Measurements from ENCODE around the gene CEP68. TPM values are rescaled to one million over a fixed set of nuclear protein-coding genes. Genes with fewer than 3 reads are reported as not detected.
"Not testable (repeated sequence)": the region's sequence is repeated elsewhere in the genome, so short reads cannot be mapped to it uniquely, and the experiment has no call there.

The CEP68 gene
- total RNA-seq, 1 donor from 2014 or later: 16.4 TPM

- no peak for DNase-seq (ENCODE audit: low read depth, low spot score)
Measured at GRCh38 chr2:65128297-65129190, 72.3 kb downstream of the CEP68 start.

DNA sequence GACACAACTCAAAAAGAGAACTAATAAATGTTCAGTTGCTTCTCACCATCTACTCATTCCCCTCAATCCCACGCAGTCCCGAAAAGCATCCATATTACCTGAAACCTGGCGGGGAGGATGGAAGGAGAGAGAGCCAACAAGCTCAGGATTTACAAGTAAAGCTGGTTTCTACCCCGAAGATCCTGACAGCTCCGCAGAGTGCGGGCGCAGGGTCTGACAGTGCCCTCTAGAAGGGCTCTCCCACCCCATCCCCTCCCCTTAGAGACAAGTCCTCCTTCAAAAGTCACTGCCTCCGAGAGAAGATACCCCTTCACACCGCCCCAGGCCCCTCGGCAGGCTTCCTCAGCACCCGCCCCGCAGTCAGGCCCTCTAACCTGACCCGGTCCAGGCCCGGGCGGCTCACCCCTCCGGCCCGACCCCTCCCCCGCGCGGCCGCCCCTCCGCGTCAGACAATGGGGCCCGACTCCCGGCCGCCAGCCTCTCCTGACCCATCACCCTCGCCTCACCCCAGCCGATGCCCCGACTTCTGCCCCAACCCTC is 73.1 kb downstream of the CEP68 start:
- DNase-seq (ENCODE audit: low read depth, low spot score): no peak

- DNase-seq (ENCODE audit: low read depth, low spot score): peak; percentile 99
Measured at GRCh38 chr2:65129826-65130663, 73.8 kb downstream of the CEP68 start, which contains the start of gene RAB1A. RAB1A (minus strand) TSS chr2:65130106; CDS start chr2:65129915, 191 bp downstream.

- no peak for DNase-seq (ENCODE audit: low read depth, low spot score)
Measured at GRCh38 chr2:65130664-65131175, 74.5 kb downstream of the CEP68 start.

DNA sequence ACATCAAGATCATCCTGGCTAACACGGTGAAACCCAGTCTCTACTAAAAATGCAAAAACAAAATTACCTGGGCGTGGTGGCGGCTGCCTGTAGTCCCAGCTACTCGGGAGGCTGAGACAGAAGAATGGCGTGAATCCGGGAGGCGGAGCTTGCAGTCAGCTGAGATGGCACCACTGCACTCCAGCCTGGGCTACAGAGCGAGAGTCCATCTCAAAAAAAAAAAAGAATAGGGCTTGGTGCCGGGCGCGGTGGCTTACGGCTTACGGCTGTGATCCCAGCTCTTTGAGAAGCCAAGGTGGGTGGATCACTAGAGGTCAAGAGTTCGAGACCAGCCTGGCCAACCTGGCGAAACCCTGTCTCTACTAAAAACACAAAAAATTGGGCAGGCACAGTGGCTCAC is 76.7 kb downstream of the CEP68 start:
- not testable (repeated sequence) for DNase-seq (ENCODE audit: low read depth, low spot score)

- DNase-seq (ENCODE audit: low read depth, low spot score): no peak
Measured at GRCh38 chr2:65133626-65134025, 77.4 kb downstream of the CEP68 start.

DNA sequence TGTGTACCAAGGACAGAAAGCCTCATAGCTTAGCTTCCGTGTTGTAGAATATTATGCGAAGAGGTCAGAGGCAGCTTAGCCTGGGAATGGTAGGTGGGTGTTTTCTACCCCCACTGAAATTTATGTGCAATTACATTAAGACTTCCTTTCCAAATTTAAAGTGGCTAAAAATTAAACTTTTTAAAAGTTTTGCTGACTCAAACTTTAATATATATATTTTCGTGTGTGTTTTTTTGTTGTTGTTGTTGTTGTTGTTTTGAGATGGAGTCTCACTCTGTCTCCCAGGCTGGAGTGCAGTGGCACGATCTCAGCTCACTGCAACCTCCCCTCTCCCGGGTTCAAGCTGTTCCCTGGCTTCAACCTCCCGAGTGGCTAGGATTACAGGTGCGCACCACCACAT is 77.9 kb downstream of the CEP68 start:
- DNase-seq (ENCODE audit: low read depth, low spot score): no peak

DNA sequence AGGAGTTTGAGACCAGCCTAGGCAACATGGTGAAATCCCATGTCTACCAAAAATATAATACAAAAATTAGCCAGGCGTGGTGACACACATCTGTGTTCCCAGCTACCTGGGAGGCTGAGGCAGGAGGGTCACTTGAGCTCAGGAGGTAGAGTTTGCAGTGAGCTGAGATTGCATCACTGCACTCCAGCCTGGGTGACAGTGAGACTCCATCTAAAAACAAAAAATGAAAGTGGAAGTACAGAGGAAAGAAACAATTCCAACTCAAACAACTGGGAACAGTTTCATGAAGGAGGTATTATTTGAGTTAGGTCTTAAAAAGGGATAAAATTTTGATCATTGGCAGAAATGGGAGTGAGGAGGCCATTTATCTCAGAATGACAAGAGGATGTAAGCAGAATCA is 80.0 kb downstream of the CEP68 start:
- no peak for DNase-seq (ENCODE audit: low read depth, low spot score)

Other genes with a start within 250 kb of the CEP68 start
- 8.7 and 13.3 TPM in 2 replicates for gene SLC1A4, start 67.0 kb upstream of the CEP68 start, total RNA-seq
- 114 and 122 TPM in 2 replicates for gene RAB1A, start 73.7 kb downstream of the CEP68 start, total RNA-seq
- 174 and 179 TPM in 2 replicates for gene ACTR2, start 171.4 kb downstream of the CEP68 start, total RNA-seq